GM21786 (cell line): ENCODE data around the gene TMEM198.
A peak's percentile ranks its signal among the peaks of the same experiment; 100 is the strongest.

Source experiments
- ATAC-seq: cut with Tn5 transposase; IDR thresholded peaks from one replicate; pipeline ENCODE4 v1.9.1; 2021; ENCODE audit not compliant: unreplicated experiment

TMEM198 gene

GRCh38 chr2:219508971-219509779, 34.7 kb upstream of the TMEM198 start:
- ATAC-seq: no peak

GRCh38 chr2:219509780-219510511, 33.9 kb upstream of the TMEM198 start:
- ATAC-seq: peak; percentile 76

GRCh38 chr2:219510512-219511135, 33.2 kb upstream of the TMEM198 start:
- ATAC-seq: no peak

- ATAC-seq: no peak
Measured at GRCh38 chr2:219511547-219512325, 32.1 kb upstream of the TMEM198 start.

- ATAC-seq: no peak
Measured at GRCh38 chr2:219512524-219513216, 31.2 kb upstream of the TMEM198 start.

GRCh38 chr2:219513787-219514186, 30.0 kb upstream of the TMEM198 start:
- no peak for ATAC-seq

GRCh38 chr2:219514196-219514761, 29.5 kb upstream of the TMEM198 start, which contains the start of gene ASIC4:
Gene ASIC4, plus strand, starts transcription at chr2:219514482. Its CDS starts 243 bp downstream, at chr2:219514725.
- no peak for ATAC-seq

- ATAC-seq: no peak
Measured at GRCh38 chr2:219514836-219515235, 29.0 kb upstream of the TMEM198 start.

- no peak for ATAC-seq
Measured at GRCh38 chr2:219515874-219516629, 27.8 kb upstream of the TMEM198 start.

GRCh38 chr2:219516888-219517287, 26.9 kb upstream of the TMEM198 start:
- ATAC-seq: no peak

- no peak for ATAC-seq
Measured at GRCh38 chr2:219517954-219518778, 25.7 kb upstream of the TMEM198 start.

GRCh38 chr2:219519526-219519916, 24.3 kb upstream of the TMEM198 start:
- no peak for ATAC-seq

- ATAC-seq: no peak
Measured at GRCh38 chr2:219520079-219520478, 23.7 kb upstream of the TMEM198 start.

GRCh38 chr2:219521066-219521880, 22.6 kb upstream of the TMEM198 start:
- no peak for ATAC-seq

GRCh38 chr2:219522111-219523030, 21.5 kb upstream of the TMEM198 start:
- no peak for ATAC-seq

- ATAC-seq: no peak
Measured at GRCh38 chr2:219523031-219523671, 20.7 kb upstream of the TMEM198 start.
